ENCODE data around the gene FLYWCH2. TPM values are rescaled to one million over a fixed set of nuclear protein-coding genes. Genes with fewer than 3 reads are reported as not detected.

The FLYWCH2 gene
- total and polyA plus RNA-seq, 9 of the 15 experiments (the other 6 are each of a cell fraction or from before 2014, with no cell fraction given): 0.70 to 55.5 (median 7.6) TPM

DNA sequence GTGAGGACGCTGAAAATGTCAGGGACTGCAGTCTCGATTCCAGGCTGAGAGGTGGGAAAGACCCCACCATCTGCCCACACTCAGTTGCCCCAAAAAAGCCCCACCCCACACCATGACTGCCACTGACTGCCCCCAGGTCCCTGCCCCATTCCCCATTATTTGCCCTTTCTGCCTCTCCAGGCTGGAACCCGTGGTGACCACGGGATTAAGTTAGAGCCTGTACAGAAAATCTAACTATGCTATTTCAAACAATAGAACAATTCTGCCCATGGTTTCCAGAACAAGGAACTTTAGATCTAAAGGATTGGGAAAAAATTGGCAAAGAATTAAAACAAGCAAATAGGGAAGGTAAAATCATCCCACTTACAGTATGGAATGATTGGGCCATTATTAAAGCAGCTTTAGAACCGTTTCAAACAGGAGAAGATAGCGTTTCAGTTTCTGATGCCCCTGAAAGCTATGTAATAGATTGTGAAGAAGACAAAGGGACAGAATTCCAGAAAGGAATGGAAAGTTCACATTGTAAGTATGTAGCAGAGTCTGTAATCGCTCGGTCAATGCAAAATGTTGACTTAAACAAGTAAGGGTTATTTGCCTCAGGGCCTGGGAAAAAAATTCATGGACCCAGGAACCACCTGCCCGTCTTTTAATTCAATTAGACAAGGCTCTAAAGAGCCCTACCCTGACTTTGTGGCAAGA is 43.1 kb downstream of the FLYWCH2 start (continued):
- TF ChIP-seq ZNF431 (CRISPR knock-in tag; IDR thresholded peaks at IDR 0.05): no peak
- no peak for TF ChIP-seq TRIM24 (IDR thresholded peaks at IDR 0.05)

DNA sequence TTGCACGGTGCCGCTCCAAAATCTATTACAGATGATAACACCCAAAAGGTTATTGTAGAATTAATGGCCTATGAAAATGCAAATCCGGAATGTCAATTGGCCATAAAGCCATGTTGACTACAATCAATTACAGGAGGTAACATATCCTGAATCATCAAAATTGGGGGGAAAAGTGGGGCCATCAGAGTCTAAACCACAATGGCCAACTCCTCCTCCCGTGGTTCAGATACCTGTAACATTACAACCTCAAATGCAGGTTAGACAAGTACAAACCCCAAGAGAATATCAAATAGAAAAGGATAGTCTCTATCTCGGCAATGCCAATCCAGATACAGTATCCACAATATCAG is 43.6 kb downstream of the FLYWCH2 start:
- intact Hi-C loops (cut with micrococcal nuclease): loop anchor here (5.0 kb wide), 1 partner anchor 56 kb away; the partner anchor contains the start of gene PKMYT1
- Histone ChIP-seq H3K27ac (ENCODE audit: extremely low read depth, low read depth, low read length) (no peak overlapping the region), H4K20me1 (replicated peaks; ENCODE audit: control insufficient read depth, insufficient read depth, low read length) (no peaks in the 10 kb centered on the region), H3K9me3 (replicated peaks; ENCODE audit: control insufficient read depth, insufficient read depth, low read depth, low read length) (no peaks in the 10 kb centered on the region), H3K9me1 (ENCODE audit: control insufficient read depth, insufficient read depth, low read length) (no peaks in the 10 kb centered on the region), H3K36me3 (ENCODE audit: control insufficient read depth, insufficient read depth, low read length) (peaks cover 22% of the 10 kb centered on the region; the same call in 1 of the 3 replicates), H2AFZ (ENCODE audit: low read depth, low read length) (peak overlapping the region; percentile 86), H3K9ac (ENCODE audit: insufficient read depth in 1 of 2, low read depth in 2 of 2, low read length in 2 of 2) (no peak overlapping the region), H3K4me3 (no peak overlapping the region), H3K4me2 (ENCODE audit: insufficient read depth, low read length) (peak overlapping the region; percentile 65), H3K27me3 (ENCODE audit: control insufficient read depth in 2 of 2, insufficient read depth in 2 of 2, low read length in 2 of 2) (no peaks in the 10 kb centered on the region), H3K79me2 (ENCODE audit: control insufficient read depth, insufficient read depth, low read length) (no peaks in the 10 kb centered on the region), H3K4me1 (replicated peaks in 1 of 2; ENCODE audit: control insufficient read depth in 2 of 2, insufficient read depth in 2 of 2, low read length in 2 of 2) (peaks cover 3 to 22% of the 10 kb centered on the region in 2 experiments; a peak in 3 of 5 replicates)
- FAIRE-seq (no peak), ATAC-seq (peak; percentile 38; the same call in 2 of the 3 replicates), DNase-seq (ENCODE audit: extremely low read depth in 1 of 4, low spot score in 3 of 4) (no peak)
- no TSS peak for BruUV-seq (replicated peaks)
- in situ Hi-C loops (cut with MboI): loop anchor here (5.0 kb wide), 1 partner anchor 89 kb away; no protein-coding TSS in a partner anchor
- 58% methylated on average over 5 of the region's 5 CpGs for WGBS (ENCODE audit: insufficient coverage, low coverage, missing lambda C conversion rate)
- CTCF ChIA-PET (ENCODE audit: low intra/inter-chr PET ratio): interaction anchor here (1.1 to 2.2 kb wide), 3 partner anchors 52 to 732 kb away, joined by 3 to 17 read pairs (median 12); no protein-coding TSS in a partner anchor
- POLR2A ChIA-PET: interaction anchor here (0.7 to 1.0 kb wide), 3 partner anchors 13 to 123 kb away, joined by 3 read pairs; partner anchors contain the start of gene FLYWCH1
- TF ChIP-seq ZFP36 (IDR thresholded peaks at IDR 0.05; ENCODE audit: low read depth, low read length, partially characterized antibody) (no peak), RBM39 (optimal IDR thresholded peaks at IDR 0.05; ENCODE audit: low read depth, low read length) (peak; percentile 42), ZNF408 (CRISPR knock-in tag; IDR thresholded peaks at IDR 0.05; ENCODE audit: low read depth) (no peak), NRF1 (conservative IDR thresholded peaks at IDR 0.05 in 1 of 2, IDR thresholded peaks at IDR 0.05 in 1 of 2) (peak in 1 of 2 experiments; percentile 15; a peak in 1 of 4 replicates), CBX2 (IDR thresholded peaks at IDR 0.05; ENCODE audit: insufficient read depth, low read length, poor library complexity, severe bottlenecking) (no peak), GATAD2A (IDR thresholded peaks at IDR 0.05) (no peak)
- TF ChIP-seq, protein P1, sequence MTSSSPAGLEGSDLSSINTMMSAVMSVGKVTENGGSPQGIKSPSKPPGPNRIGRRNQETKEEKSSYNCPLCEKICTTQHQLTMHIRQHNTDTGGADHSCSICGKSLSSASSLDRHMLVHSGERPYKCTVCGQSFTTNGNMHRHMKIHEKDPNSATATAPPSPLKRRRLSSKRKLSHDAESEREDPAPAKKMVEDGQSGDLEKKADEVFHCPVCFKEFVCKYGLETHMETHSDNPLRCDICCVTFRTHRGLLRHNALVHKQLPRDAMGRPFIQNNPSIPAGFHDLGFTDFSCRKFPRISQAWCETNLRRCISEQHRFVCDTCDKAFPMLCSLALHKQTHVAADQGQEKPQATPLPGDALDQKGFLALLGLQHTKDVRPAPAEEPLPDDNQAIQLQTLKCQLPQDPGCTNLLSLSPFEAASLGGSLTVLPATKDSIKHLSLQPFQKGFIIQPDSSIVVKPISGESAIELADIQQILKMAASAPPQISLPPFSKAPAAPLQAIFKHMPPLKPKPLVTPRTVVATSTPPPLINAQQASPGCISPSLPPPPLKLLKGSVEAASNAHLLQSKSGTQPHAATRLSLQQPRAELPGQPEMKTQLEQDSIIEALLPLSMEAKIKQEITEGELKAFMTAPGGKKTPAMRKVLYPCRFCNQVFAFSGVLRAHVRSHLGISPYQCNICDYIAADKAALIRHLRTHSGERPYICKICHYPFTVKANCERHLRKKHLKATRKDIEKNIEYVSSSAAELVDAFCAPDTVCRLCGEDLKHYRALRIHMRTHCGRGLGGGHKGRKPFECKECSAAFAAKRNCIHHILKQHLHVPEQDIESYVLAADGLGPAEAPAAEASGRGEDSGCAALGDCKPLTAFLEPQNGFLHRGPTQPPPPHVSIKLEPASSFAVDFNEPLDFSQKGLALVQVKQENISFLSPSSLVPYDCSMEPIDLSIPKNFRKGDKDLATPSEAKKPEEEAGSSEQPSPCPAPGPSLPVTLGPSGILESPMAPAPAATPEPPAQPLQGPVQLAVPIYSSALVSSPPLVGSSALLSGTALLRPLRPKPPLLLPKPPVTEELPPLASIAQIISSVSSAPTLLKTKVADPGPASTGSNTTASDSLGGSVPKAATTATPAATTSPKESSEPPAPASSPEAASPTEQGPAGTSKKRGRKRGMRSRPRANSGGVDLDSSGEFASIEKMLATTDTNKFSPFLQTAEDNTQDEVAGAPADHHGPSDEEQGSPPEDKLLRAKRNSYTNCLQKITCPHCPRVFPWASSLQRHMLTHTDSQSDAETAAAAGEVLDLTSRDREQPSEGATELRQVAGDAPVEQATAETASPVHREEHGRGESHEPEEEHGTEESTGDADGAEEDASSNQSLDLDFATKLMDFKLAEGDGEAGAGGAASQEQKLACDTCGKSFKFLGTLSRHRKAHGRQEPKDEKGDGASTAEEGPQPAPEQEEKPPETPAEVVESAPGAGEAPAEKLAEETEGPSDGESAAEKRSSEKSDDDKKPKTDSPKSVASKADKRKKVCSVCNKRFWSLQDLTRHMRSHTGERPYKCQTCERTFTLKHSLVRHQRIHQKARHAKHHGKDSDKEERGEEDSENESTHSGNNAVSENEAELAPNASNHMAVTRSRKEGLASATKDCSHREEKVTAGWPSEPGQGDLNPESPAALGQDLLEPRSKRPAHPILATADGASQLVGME (CRISPR knock-in tag; IDR thresholded peaks at IDR 0.05): no peak
- TF ChIP-seq, protein P2, sequence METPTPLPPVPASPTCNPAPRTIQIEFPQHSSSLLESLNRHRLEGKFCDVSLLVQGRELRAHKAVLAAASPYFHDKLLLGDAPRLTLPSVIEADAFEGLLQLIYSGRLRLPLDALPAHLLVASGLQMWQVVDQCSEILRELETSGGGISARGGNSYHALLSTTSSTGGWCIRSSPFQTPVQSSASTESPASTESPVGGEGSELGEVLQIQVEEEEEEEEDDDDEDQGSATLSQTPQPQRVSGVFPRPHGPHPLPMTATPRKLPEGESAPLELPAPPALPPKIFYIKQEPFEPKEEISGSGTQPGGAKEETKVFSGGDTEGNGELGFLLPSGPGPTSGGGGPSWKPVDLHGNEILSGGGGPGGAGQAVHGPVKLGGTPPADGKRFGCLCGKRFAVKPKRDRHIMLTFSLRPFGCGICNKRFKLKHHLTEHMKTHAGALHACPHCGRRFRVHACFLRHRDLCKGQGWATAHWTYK (CRISPR knock-in tag; IDR thresholded peaks at IDR 0.05): no peak
- TF ChIP-seq, protein P3, sequence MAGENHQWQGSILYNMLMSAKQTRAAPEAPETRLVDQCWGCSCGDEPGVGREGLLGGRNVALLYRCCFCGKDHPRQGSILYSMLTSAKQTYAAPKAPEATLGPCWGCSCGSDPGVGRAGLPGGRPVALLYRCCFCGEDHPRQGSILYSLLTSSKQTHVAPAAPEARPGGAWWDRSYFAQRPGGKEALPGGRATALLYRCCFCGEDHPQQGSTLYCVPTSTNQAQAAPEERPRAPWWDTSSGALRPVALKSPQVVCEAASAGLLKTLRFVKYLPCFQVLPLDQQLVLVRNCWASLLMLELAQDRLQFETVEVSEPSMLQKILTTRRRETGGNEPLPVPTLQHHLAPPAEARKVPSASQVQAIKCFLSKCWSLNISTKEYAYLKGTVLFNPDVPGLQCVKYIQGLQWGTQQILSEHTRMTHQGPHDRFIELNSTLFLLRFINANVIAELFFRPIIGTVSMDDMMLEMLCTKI (IDR thresholded peaks at IDR 0.05; ENCODE audit: partially characterized antibody): no peak
